HG03457 (cell line): ENCODE measurements around the gene CACNG4.

Experiments
- ATAC-seq: cut with Tn5 transposase; IDR thresholded peaks from one replicate; pipeline ENCODE4 v1.9.1; 2021; ENCODE audit warnings: moderate number of reproducible peaks; ENCODE audit not compliant: unreplicated experiment

The CACNG4 gene

GRCh38 chr17:66963909-66964771 lies at the start of gene CACNG4:
Gene CACNG4 (plus strand): TSS chr17:66964707. CDS start chr17:66964912, 205 bp downstream.
- no peak for ATAC-seq

- no peak for ATAC-seq
Observed at GRCh38 chr17:66915204-66915611, 49.3 kb upstream of the CACNG4 start.

GRCh38 chr17:66915792-66916191 lies 48.7 kb upstream of the CACNG4 start:
- no peak for ATAC-seq

- no peak for ATAC-seq
Observed at GRCh38 chr17:66916946-66917345, 47.6 kb upstream of the CACNG4 start.

GRCh38 chr17:66918896-66919295 lies 45.6 kb upstream of the CACNG4 start:
- ATAC-seq, result no peak

GRCh38 chr17:66920435-66920834 lies 44.1 kb upstream of the CACNG4 start:
- no peak for ATAC-seq

GRCh38 chr17:66920950-66921349 lies 43.6 kb upstream of the CACNG4 start:
- no peak for ATAC-seq

- no peak for ATAC-seq
Observed at GRCh38 chr17:66923886-66924285, 40.6 kb upstream of the CACNG4 start.

GRCh38 chr17:66925811-66926500 lies 38.6 kb upstream of the CACNG4 start:
- no peak for ATAC-seq

GRCh38 chr17:66928949-66929348 lies 35.6 kb upstream of the CACNG4 start:
- ATAC-seq, result no peak

GRCh38 chr17:66929591-66929990 lies 34.9 kb upstream of the CACNG4 start:
- no peak for ATAC-seq

- no peak for ATAC-seq
Observed at GRCh38 chr17:66930933-66931332, 33.6 kb upstream of the CACNG4 start.

GRCh38 chr17:66932311-66932710 lies 32.2 kb upstream of the CACNG4 start:
- no peak for ATAC-seq

GRCh38 chr17:66934040-66934439 lies 30.5 kb upstream of the CACNG4 start:
- no peak for ATAC-seq

GRCh38 chr17:66935717-66936116 lies 28.8 kb upstream of the CACNG4 start:
- ATAC-seq, result no peak

GRCh38 chr17:66938656-66939055 lies 25.9 kb upstream of the CACNG4 start:
- no peak for ATAC-seq

GRCh38 chr17:66939461-66940114 lies 24.9 kb upstream of the CACNG4 start:
- ATAC-seq, result no peak

GRCh38 chr17:66941249-66941648 lies 23.3 kb upstream of the CACNG4 start:
- ATAC-seq, result no peak

- no peak for ATAC-seq
Observed at GRCh38 chr17:66941773-66942450, 22.6 kb upstream of the CACNG4 start.

GRCh38 chr17:66942451-66943264 lies 21.8 kb upstream of the CACNG4 start:
- ATAC-seq, result no peak
